ENCODE measurements around the gene PPP1R1C. TPM values are rescaled to one million over a fixed set of nuclear protein-coding genes. Genes with fewer than 3 reads are reported as not detected.

Gene PPP1R1C
- total and polyA plus RNA-seq, 2 donors (not counting 1 experiment from before 2014, with no cell fraction given), result not detected

GRCh38 chr2:181957668-181958067 lies 28.0 kb upstream of the PPP1R1C start:
- TF ChIP-seq EZH2 (IDR thresholded peaks at IDR 0.05; ENCODE audit: borderline replicate concordance, insufficient read depth, low read depth, low read length, poor library complexity, severe bottlenecking) (no peak), CTCF (IDR thresholded peaks at IDR 0.05) (no peak)
- Histone ChIP-seq H3K27ac (ENCODE audit: low read length in 2 of 2) (no peak overlapping the region), H2AFZ (ENCODE audit: insufficient read depth, low read depth, low read length, poor library complexity, severe bottlenecking) (no peak overlapping the region), H3K4me3 (ENCODE audit: control extremely low read depth in 1 of 5, extremely low read depth in 1 of 5, insufficient read depth in 1 of 5, low read depth in 2 of 5, low read length in 4 of 5) (no peak overlapping the region), H3K4me2 (replicated peaks; ENCODE audit: low read depth, low read length, poor library complexity, severe bottlenecking) (no peak overlapping the region), H3K27me3 (replicated peaks in 1 of 4; ENCODE audit: control extremely low read depth in 1 of 4, control insufficient read depth in 3 of 4, insufficient read depth in 4 of 4, low read length in 3 of 4) (no peaks in the 10 kb centered on the region), H3K9me3 (ENCODE audit: control extremely low read depth in 1 of 3, control insufficient read depth in 2 of 3, insufficient read depth in 1 of 3, low read length in 2 of 3) (no peaks in the 10 kb centered on the region), H3K9ac (ENCODE audit: low read length) (no peak overlapping the region), H4K20me1 (ENCODE audit: control insufficient read depth, insufficient read depth, low read length, poor library complexity, severe bottlenecking) (no peaks in the 10 kb centered on the region), H3K36me3 (replicated peaks in 1 of 2; ENCODE audit: control extremely low read depth in 1 of 2, control insufficient read depth in 1 of 2, extremely low read depth in 1 of 2, insufficient read depth in 2 of 2, low read length in 1 of 2) (no peaks in the 10 kb centered on the region), H3K4me1 (ENCODE audit: control insufficient read depth in 2 of 2, insufficient read depth in 2 of 2, low read length in 2 of 2) (peaks cover 0 to 3% of the 10 kb centered on the region in 2 donors), H3K79me2 (ENCODE audit: control insufficient read depth, insufficient read depth, low read length) (no peaks in the 10 kb centered on the region)
- 57% methylated on average over 3 of the region's 4 CpGs for WGBS (ENCODE audit: insufficient coverage)
- no peak overlapping the region for H3K27ac Mint-ChIP-seq
- no peaks in the 10 kb centered on the region for H3K9me3 Mint-ChIP-seq (ENCODE audit: insufficient read depth)
- peaks cover 7% of the 10 kb centered on the region for H3K4me1 Mint-ChIP-seq
- intact Hi-C loops (cut with micrococcal nuclease), result no loop called here
- peaks cover 19% of the 10 kb centered on the region for H3K27me3 Mint-ChIP-seq
- ChIA-PET POLR2A (no interaction called here), CTCF (interaction anchor here (0.6 kb wide), 1 partner anchor 215 kb away, joined by 3 read pairs; no protein-coding TSS in a partner anchor)
- H3K4me3 Mint-ChIP-seq, result no peak overlapping the region
- DNase-seq (no peak), ATAC-seq (ENCODE audit: low read depth) (no peak)

DNA sequence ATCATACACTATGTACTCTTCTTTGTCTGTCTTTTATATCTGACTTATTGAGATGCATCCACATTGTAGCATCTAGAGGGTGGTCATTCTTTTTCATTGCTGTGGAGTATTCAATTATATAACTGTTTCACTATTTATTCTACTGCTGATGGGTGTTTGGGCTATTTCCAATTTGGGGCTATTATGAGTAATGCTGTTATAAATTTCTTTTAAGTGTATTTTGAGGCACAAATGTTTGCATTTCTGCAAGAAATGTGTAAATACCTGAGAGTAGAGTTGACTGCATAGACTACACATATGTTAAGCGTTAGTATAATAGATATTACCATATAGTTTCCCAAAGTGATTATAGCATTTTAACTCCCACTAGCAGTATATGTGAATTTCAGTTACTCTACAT lies 26.9 kb upstream of the PPP1R1C start:
- Histone ChIP-seq H3K79me2 (ENCODE audit: control insufficient read depth, insufficient read depth, low read length) (no peaks in the 10 kb centered on the region), H3K9me3 (ENCODE audit: control extremely low read depth in 1 of 3, control insufficient read depth in 2 of 3, insufficient read depth in 1 of 3, low read length in 2 of 3) (no peaks in the 10 kb centered on the region), H4K20me1 (ENCODE audit: control insufficient read depth, insufficient read depth, low read length, poor library complexity, severe bottlenecking) (no peaks in the 10 kb centered on the region), H2AFZ (ENCODE audit: insufficient read depth, low read depth, low read length, poor library complexity, severe bottlenecking) (no peak overlapping the region), H3K36me3 (replicated peaks in 1 of 2; ENCODE audit: control extremely low read depth in 1 of 2, control insufficient read depth in 1 of 2, extremely low read depth in 1 of 2, insufficient read depth in 2 of 2, low read length in 1 of 2) (no peaks in the 10 kb centered on the region), H3K27me3 (replicated peaks in 1 of 4; ENCODE audit: control extremely low read depth in 1 of 4, control insufficient read depth in 3 of 4, insufficient read depth in 4 of 4, low read length in 3 of 4) (no peaks in the 10 kb centered on the region), H3K9ac (ENCODE audit: low read length) (no peak overlapping the region), H3K27ac (ENCODE audit: low read length in 2 of 2) (no peak overlapping the region), H3K4me3 (ENCODE audit: control extremely low read depth in 1 of 5, extremely low read depth in 1 of 5, insufficient read depth in 1 of 5, low read depth in 2 of 5, low read length in 4 of 5) (no peak overlapping the region), H3K4me2 (replicated peaks; ENCODE audit: low read depth, low read length, poor library complexity, severe bottlenecking) (no peak overlapping the region), H3K4me1 (ENCODE audit: control insufficient read depth in 2 of 2, insufficient read depth in 2 of 2, low read length in 2 of 2) (peaks cover 0 to 3% of the 10 kb centered on the region in 2 donors)
- no peaks in the 10 kb centered on the region for H3K9me3 Mint-ChIP-seq (ENCODE audit: insufficient read depth)
- H3K27ac Mint-ChIP-seq, result no peak overlapping the region
- H3K4me3 Mint-ChIP-seq, result no peak overlapping the region
- no CpG with 5 or more reads among the region's 1 CpG for WGBS (ENCODE audit: insufficient coverage)
- peaks cover 7% of the 10 kb centered on the region for H3K4me1 Mint-ChIP-seq
- POLR2A ChIA-PET, result no interaction called here
- no peak for ATAC-seq (ENCODE audit: low read depth)
- peaks cover 14% of the 10 kb centered on the region for H3K27me3 Mint-ChIP-seq
- no peak for TF ChIP-seq CTCF (IDR thresholded peaks at IDR 0.05)
- no peak for DNase-seq
- CTCF ChIA-PET, result interaction anchor here (1.1 to 1.6 kb wide), 2 partner anchors 8 to 119 kb away, joined by 3 to 4 read pairs; no protein-coding TSS in a partner anchor
- intact Hi-C loops (cut with micrococcal nuclease), result no loop called here
